ENCODE results near the gene NOX5.

The NOX5 gene

DNA sequence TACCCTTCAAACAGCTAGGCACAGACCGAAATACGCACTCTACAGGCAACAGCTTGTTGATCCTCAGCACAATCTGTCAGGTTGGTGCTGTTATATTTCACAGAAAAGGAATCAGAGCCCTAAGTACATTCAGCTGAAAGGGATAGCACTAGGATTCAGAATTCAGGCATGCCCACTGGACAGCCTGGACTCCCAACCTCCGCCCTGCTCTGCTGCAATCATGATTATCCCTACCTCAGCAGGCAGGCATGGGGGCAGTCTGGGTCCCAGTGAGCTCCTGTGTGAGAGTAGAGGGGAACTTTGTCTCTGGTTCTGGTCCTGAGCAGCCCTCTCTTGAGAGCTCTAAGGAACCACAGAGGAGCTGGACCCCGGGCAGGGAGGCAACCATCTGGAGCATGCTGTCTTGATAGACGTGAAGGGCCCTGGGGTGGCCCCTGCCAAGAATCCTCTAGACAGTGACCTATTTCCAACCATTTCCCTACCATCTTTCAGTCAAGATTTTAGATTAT is 23.4 kb upstream of the NOX5 start:
- Histone ChIP-seq H3K4me2 (no peak overlapping the region), H3K27me3 (no peaks in the 10 kb centered on the region), H4K20me1 (no peaks in the 10 kb centered on the region), H3K4me1 (no peaks in the 10 kb centered on the region), H3K4me3 (no peak overlapping the region), H3K9me3 (no peaks in the 10 kb centered on the region), H3K27ac (no peak overlapping the region), H3K9ac (no peak overlapping the region), H3K36me3 (no peaks in the 10 kb centered on the region)
- TF ChIP-seq Cebpa-rat (IDR thresholded peaks at IDR 0.05): no peak

GRCh38 chr15:68991723-68992122 is 22.8 kb upstream of the NOX5 start:
- Histone ChIP-seq H3K27me3 (no peaks in the 10 kb centered on the region), H3K4me1 (no peaks in the 10 kb centered on the region), H4K20me1 (no peaks in the 10 kb centered on the region), H3K9ac (no peak overlapping the region), H3K36me3 (no peaks in the 10 kb centered on the region), H3K27ac (no peak overlapping the region), H3K4me3 (no peak overlapping the region), H3K4me2 (no peak overlapping the region), H3K9me3 (no peaks in the 10 kb centered on the region)
- TF ChIP-seq Cebpa-rat (IDR thresholded peaks at IDR 0.05): no peak

- Histone ChIP-seq H3K27ac (no peak overlapping the region), H3K9me3 (no peaks in the 10 kb centered on the region), H4K20me1 (no peaks in the 10 kb centered on the region), H3K27me3 (no peaks in the 10 kb centered on the region), H3K4me2 (no peak overlapping the region), H3K4me3 (no peak overlapping the region), H3K9ac (no peak overlapping the region), H3K4me1 (no peaks in the 10 kb centered on the region), H3K36me3 (no peaks in the 10 kb centered on the region)
- no peak for TF ChIP-seq Cebpa-rat (IDR thresholded peaks at IDR 0.05)
These were observed 21.8 kb upstream of the NOX5 start for GRCh38 chr15:68992696-68993095.

- Histone ChIP-seq H3K4me1 (no peaks in the 10 kb centered on the region), H3K4me2 (no peak overlapping the region), H3K27me3 (no peaks in the 10 kb centered on the region), H4K20me1 (no peaks in the 10 kb centered on the region), H3K4me3 (no peak overlapping the region), H3K36me3 (no peaks in the 10 kb centered on the region), H3K9me3 (no peaks in the 10 kb centered on the region), H3K27ac (no peak overlapping the region), H3K9ac (no peak overlapping the region)
- TF ChIP-seq Cebpa-rat (IDR thresholded peaks at IDR 0.05): no peak
These were observed 21.2 kb upstream of the NOX5 start for GRCh38 chr15:68993276-68993675.

DNA sequence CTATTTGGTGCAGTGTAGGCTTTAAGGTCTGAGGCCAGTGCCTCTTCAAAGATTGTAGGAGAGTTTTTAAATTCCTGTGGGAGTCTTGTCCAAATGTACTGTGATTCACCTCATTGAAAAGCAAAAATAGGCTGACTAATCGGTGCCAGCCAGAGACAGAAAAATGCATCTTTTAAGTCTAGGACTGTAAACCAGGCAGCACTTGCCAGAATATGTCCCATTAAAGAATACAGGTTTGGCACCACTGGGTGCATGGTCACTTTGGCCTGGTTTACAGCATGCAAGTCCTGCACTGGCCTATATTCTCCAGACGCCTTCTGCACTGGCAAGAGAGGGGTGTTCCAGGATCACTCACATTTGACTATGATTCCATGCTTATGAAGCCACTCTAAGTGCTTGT is 20.3 kb upstream of the NOX5 start:
- H3K4me1 ChIP-seq: no peaks in the 10 kb centered on the region
- no peaks in the 10 kb centered on the region for H3K9me3 ChIP-seq
- no peaks in the 10 kb centered on the region for H3K36me3 ChIP-seq
- H4K20me1 ChIP-seq: no peaks in the 10 kb centered on the region
- no peaks in the 10 kb centered on the region for H3K27me3 ChIP-seq
- no peak overlapping the region for H3K4me2 ChIP-seq
- TF ChIP-seq Cebpa-rat (IDR thresholded peaks at IDR 0.05): no peak
- H3K9ac ChIP-seq: no peak overlapping the region
- no peak overlapping the region for H3K27ac ChIP-seq
- H3K4me3 ChIP-seq: no peak overlapping the region

DNA sequence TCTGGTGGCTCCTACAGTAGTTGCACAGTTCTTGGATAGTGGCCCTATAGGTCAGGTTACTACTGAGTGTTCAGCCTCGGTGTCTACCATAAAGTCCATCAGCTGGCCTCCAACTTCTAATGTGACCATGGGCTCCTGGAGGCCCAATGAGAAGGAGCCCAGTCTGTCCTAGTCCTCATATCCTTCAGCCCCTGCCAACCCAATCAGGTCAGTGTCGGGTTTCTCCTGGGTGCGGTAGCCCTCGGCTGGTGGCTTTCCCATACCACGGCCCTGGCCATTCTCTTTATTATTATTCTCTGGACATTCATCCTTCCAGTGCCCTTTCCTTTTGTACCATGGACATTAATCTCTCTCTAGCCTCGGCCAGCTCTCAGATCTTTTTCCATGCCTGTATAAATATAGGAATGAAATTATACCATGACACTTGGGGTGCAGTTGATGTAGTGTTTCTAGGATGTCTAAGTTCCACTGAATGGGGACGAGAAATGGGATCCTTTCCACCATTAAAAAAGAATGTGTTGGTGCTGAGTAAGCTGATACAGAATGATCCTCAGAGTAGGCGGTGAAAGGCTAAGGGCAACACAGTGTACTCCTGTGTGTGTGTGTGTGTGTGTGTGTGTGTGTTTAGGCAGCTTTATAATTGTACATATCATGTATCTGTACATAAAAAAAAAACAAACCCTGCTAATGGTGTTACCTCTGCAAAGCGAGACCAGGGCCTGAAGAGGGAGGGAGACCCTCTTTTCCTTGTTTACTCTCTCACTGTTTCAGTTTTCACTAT is 19.3 kb upstream of the NOX5 start:
- no peak overlapping the region for H3K9ac ChIP-seq
- no peaks in the 10 kb centered on the region for H3K27me3 ChIP-seq
- no peak overlapping the region for H3K4me2 ChIP-seq
- H3K9me3 ChIP-seq: no peaks in the 10 kb centered on the region
- H4K20me1 ChIP-seq: no peaks in the 10 kb centered on the region
- H3K27ac ChIP-seq: no peak overlapping the region
- no peak for TF ChIP-seq Cebpa-rat (IDR thresholded peaks at IDR 0.05)
- no peak overlapping the region for H3K4me3 ChIP-seq
- no peaks in the 10 kb centered on the region for H3K4me1 ChIP-seq
- no peaks in the 10 kb centered on the region for H3K36me3 ChIP-seq

DNA sequence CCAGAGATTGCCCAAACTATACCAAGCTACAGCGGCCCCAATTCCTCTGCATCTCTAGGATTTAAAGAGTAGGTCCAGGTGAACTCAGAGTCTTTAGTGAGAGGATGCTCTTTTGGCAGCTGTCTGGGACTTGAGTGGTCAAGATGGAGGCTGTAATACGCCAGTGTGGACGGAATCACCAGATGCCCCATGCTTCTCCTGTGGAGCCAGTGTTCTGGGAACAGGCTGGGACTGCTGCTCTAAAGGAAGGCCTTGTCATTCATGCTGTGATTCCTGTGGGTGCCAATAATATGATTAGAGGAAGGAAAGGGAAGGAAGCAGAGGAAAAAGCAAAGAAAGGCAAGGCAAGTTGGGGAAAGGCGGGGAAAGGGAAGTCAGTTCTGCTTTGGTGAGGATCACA is 17.4 kb upstream of the NOX5 start:
- Histone ChIP-seq H3K4me1 (no peaks in the 10 kb centered on the region), H3K36me3 (no peaks in the 10 kb centered on the region), H3K4me2 (no peak overlapping the region), H3K27me3 (no peaks in the 10 kb centered on the region), H3K9me3 (no peaks in the 10 kb centered on the region), H3K27ac (no peak overlapping the region), H3K9ac (no peak overlapping the region), H3K4me3 (no peak overlapping the region), H4K20me1 (no peaks in the 10 kb centered on the region)
- TF ChIP-seq Cebpa-rat (IDR thresholded peaks at IDR 0.05): no peak

GRCh38 chr15:68997930-68998777 is 16.3 kb upstream of the NOX5 start:
- H4K20me1 ChIP-seq: no peaks in the 10 kb centered on the region
- no peaks in the 10 kb centered on the region for H3K4me1 ChIP-seq
- H3K9ac ChIP-seq: no peak overlapping the region
- H3K27ac ChIP-seq: no peak overlapping the region
- no peaks in the 10 kb centered on the region for H3K27me3 ChIP-seq
- no peaks in the 10 kb centered on the region for H3K9me3 ChIP-seq
- no peak overlapping the region for H3K4me2 ChIP-seq
- TF ChIP-seq Cebpa-rat (IDR thresholded peaks at IDR 0.05): no peak
- H3K4me3 ChIP-seq: no peak overlapping the region
- H3K36me3 ChIP-seq: no peaks in the 10 kb centered on the region

- Histone ChIP-seq H3K4me3 (no peak overlapping the region), H3K36me3 (no peaks in the 10 kb centered on the region), H4K20me1 (no peaks in the 10 kb centered on the region), H3K4me1 (no peaks in the 10 kb centered on the region), H3K27me3 (no peaks in the 10 kb centered on the region), H3K27ac (no peak overlapping the region), H3K9me3 (no peaks in the 10 kb centered on the region), H3K9ac (no peak overlapping the region), H3K4me2 (no peak overlapping the region)
- TF ChIP-seq Cebpa-rat (IDR thresholded peaks at IDR 0.05): no peak
These were observed 15.4 kb upstream of the NOX5 start for GRCh38 chr15:68999091-68999490.

DNA sequence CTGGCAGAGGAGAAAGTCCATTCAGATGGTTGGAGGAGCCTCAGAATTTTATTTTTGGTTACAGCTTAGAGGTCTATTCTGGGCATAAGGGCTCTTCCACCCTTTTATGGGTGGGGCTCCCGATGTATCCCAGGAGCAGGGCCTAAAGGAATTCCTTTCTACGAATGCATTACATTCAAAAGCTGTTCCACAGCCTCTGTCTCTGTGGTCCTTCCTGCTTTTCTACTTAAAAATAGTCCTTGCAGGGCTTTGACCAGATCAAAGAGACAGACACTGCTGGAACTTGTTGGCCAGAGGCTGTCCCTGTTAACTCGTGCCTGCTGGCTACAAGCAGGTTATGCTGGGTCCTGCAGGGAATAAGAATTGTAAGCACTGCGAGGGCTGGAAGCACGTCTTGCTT is 14.4 kb upstream of the NOX5 start:
- H3K27me3 ChIP-seq: no peaks in the 10 kb centered on the region
- no peak overlapping the region for H3K9ac ChIP-seq
- no peak overlapping the region for H3K27ac ChIP-seq
- no peaks in the 10 kb centered on the region for H3K36me3 ChIP-seq
- no peak for TF ChIP-seq Cebpa-rat (IDR thresholded peaks at IDR 0.05)
- H3K4me1 ChIP-seq: no peaks in the 10 kb centered on the region
- H3K9me3 ChIP-seq: no peaks in the 10 kb centered on the region
- no peaks in the 10 kb centered on the region for H4K20me1 ChIP-seq
- no peak overlapping the region for H3K4me3 ChIP-seq
- H3K4me2 ChIP-seq: no peak overlapping the region
